ENCODE measurements around the gene LAMB2.

The LAMB2 gene

GRCh38 chr3:49161197-49161596 lies 28.3 kb upstream of the LAMB2 start:
- no peak for DNase-seq

GRCh38 chr3:49158792-49159191 lies 25.9 kb upstream of the LAMB2 start:
- no peak for DNase-seq

DNA sequence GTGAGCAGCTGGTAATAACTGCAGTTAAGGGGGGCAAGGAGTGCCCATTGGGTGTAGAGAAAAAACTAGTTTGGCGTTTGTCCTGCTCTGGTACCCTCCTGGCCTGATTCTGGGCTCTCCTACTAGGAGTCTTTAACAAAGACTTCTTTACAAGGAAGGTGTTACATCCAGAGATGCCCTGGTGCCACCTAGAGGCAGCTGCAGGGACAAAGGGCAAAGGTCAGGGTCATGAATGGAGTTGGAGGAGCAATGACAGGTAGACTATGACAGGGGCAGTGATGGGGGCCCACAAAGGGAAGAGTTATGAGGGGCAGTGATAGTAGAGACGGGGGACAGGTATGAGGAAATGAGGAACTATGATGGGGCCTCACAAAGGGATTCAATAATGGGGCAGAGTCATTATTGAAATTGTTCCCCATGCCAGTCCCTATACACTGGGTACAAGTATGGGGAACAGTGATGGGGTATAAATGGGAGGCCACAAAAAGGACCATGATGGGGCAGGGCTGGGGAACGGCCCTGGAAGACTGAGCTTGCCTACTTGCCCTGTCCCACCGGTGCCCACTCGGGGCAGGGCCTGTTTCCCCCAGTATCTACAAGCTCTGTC lies 25.4 kb upstream of the LAMB2 start:
- DNase-seq, result no peak

DNA sequence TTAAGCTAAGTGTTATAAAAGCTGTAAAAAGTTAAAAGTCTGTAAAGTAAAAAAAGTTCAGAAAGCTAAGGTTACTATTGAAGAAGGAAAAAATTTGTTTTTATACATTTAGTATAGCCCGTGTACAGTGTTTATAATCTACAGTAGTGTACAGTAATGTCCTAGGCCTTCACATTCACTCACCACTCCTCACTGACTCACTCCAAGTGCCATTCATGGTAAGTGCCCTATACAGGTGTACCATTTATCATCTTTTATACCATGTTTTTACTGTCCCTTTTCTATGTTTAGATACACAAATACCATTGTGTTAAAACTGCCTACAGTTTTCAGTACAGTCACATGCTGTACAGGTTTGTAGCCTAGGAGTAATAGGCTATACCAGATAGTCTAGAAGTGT lies 24.4 kb upstream of the LAMB2 start:
- DNase-seq, result no peak

GRCh38 chr3:49153349-49153912 lies 20.6 kb upstream of the LAMB2 start:
- no peak for DNase-seq

- DNase-seq, result no peak
Observed at GRCh38 chr3:49151610-49152009, 18.8 kb upstream of the LAMB2 start.

DNA sequence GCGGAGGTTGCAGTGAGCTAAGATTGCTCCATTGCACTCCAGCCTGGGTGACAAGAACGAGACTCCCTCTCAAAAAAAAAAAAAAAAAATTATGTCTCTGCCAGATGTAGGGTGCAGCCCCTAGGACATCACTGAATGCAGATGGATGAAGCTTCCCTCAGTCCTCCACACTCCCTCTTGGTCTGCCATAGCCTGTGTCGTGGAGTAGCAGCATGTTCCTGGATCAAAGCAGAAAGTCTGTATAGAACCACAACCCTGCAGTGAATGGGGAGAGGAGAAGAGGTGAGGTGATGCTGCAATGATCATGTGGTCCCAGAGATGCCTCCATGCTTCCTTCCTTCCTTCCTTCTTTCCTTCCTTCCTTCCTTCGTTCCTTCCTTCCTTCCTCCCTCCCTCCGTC lies 15.3 kb upstream of the LAMB2 start:
- no peak for DNase-seq

DNA sequence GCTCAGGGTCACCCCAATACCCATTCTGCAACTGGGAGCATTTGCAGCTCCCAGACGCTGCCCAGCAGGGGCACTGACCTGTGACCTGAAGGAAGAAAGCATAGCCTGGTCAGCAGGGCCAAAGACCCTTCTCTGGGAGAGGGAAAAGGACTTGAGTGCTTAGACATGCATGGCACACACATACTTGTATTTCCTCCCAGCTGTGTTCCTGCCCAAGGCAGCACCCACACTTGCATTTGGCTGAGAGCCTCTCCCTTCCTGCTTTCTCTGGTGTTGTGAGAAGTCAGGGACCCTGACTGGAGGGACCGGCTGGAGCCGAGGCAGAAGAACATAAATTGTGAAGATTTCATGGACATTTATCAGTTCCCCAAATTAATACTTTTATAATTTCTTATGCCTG lies 7.2 kb upstream of the LAMB2 start:
- no peak for DNase-seq

- no peak for DNase-seq
Observed at GRCh38 chr3:49135499-49135898, 2.6 kb upstream of the LAMB2 start.

GRCh38 chr3:49134471-49135265 lies 1.8 kb upstream of the LAMB2 start:
- no peak for DNase-seq

DNA sequence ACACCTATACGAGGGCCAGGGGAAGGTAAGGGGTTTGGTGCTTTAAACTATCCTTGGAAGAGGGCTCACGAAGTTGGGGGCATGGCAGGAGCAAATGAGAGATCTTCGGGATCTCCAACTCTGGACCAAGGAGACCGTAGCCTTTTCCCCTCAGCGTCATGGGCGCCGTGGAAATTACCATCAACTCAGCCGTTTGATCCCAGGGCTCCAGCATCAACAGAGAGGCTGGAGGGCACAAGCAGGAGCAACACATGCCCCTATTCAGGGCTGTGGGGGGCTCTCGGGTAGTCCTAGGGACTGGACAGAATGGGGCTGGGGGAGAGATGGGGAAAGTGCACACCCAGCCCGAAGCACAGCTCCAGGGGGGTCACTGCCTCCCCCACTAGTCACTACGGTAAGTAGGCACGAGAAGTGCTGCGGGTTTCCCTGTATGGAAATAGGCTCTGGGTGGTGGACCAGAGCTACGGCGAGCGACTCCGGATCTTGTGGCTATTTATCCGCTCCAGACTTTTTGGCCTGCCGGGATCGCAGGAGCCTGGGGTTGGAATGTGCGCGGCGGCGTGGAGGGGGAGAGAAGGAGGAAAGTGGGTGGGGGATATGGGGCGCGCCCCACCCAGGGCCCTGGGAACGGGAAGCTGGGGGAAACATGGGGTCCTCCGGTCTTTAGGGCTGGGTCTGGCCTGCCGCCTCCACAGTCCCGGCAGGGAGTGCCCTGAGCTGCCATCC lies 539 bp upstream of the LAMB2 start:
- DNase-seq, result peak; percentile 92

DNA sequence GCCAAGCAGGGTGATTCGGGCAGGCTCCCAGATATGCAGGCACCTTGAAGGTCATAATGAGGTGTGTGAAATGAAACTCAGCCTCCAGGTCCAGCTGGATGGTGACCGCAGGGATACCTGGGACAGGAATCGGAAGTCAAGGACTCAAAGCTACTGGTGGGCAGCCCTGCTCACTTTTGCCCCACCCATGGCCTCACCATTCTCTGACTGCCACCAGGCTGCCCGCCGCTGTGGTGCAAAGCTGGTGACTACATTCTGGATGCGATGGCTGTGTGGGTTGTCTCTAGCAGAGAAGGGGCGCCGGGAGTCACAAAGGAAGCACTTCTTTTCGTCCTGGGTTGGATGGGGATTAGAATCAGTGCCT lies 795 bp downstream of the LAMB2 start:
- no peak for DNase-seq

GRCh38 chr3:49131576-49131975 lies 1.3 kb downstream of the LAMB2 start:
- DNase-seq, result no peak

DNA sequence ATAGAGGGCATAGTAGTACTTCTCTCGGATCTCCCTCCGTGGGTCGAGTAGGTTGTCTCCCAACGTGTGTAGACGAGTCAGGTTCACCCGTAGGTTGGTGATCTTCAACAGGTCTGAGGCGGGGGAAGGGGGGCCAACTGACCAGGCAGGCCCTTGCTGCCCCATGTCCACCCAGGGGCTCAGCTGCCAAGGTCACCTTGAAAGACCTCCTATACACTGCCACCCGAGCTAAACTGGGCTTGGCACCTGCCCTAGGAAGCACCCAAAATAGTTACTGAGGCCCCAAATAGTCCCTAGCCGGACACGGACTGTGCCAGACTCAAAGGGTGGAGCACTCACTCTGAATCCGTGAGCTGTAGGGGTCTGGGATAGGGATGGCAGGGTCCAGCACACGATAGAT lies 1.8 kb downstream of the LAMB2 start:
- no peak for DNase-seq

- DNase-seq, result no peak
Observed at GRCh38 chr3:49124991-49125670, 7.7 kb downstream of the LAMB2 start.

DNA sequence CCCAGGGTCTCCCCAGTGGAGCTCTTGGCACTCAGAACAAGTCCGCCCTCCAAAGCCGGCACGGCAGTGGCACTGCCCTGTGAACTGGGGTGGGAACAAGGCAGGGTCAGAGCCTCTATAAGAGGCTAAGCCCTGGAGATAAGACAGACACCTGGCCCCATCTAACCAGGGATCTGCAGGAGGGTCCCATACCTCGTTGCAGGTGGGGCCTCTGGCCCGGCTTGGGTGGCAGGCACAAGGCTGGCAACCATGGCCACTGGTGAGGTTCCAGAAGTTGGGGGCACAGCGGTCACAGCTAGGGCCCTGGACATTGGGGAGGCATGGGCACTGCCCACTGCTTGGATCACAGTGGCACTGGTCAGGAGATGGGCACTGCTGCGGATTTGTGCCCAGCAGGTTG lies 8.6 kb downstream of the LAMB2 start:
- DNase-seq, result no peak

- DNase-seq, result no peak
Observed at GRCh38 chr3:49123687-49124086, 9.2 kb downstream of the LAMB2 start.

DNA sequence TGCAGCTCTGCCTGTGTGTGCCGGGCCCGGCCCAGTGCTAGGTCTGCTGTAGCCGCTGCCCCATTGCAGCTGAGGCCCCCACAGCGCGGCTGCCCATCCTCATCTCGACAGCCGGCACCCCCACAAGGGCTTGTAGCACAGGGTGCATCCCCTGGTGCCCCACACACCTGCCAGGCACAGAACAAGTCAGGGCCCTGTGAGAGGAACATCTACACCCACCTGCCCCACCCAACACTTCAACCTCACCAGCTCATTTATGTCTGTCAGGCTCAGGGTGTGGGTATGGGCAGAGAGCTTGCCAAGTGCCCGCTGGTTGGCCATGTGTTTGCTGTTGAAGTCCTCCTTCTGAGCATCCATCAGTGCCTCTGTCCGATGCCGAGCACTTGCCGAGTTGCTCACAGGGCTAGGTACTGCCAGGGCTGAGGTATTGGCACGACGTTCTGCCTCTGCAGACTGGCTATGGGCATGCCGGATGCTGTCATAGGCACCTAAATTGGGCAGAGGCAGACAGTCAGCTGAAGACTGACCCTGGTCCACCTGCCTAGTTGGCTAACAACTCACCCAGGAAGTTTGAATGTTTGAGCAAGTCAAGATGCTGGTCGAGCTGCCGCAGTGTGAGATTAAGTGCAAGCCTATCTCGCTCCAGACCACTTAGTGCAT lies 9.8 kb downstream of the LAMB2 start:
- DNase-seq, result no peak

- DNase-seq, result no peak
Observed at GRCh38 chr3:49122451-49122850, 10.4 kb downstream of the LAMB2 start.

DNA sequence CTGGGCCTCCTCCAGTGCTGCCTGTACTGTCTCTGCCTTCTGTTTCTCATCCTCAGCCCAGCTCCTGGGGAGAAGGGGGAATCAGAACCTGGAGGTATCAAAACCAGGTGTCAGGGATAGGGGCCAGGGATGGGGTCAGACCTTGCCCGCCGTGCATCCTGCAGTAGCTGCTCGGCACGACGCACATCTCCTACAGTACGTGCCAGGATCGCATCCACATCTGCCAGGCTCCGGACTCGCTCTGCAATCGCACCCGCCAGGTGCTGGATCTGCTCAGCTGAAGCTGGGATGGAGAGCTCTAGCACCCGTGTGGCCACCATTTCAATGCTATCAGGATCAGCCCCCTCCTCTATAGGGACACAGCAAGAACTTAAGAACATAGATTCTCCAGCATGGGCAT lies 10.8 kb downstream of the LAMB2 start:
- no peak for DNase-seq

DNA sequence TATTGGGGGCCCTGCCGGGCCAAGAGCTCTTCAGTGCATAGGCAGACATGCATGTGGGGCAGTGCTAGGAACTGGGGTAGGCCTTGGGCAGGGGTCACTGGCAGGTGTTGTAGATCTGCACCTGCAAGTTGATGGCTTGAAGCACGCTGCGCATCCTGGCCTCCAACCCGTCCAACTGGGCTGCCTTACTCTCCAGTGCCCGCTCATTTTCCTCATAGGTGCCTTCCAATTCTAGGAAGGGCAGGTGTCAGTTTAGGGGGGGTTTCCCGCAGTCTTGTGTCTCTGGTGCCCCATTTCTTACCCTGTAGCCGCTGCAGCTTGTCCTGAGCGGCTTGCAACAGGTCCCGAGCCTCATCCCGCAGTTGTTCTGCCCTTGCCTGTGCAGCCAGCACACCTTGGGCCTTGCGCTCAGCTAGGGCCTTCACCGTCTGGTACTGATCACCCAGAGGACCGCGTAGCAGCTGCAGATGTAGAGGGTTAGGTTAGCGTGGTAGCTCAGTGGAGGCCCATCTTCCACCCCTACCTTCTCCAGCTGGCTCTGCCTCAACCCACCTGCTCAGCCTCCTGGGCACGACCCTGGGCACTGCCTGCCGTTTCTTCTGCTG lies 11.6 kb downstream of the LAMB2 start:
- no peak for DNase-seq

GRCh38 chr3:49120438-49121131 lies 12.3 kb downstream of the LAMB2 start, which contains the start of gene USP19:
TSS of gene USP19 (minus strand) at chr3:49120823. CDS start at chr3:49119145, 1,678 bp downstream.
- DNase-seq, result peak; percentile 91
